ENCODE results near the gene CDK15. TPM values are rescaled to one million over a fixed set of nuclear protein-coding genes. Genes with fewer than 3 reads are reported as not detected.

Gene CDK15
- total and polyA plus RNA-seq, 9 of the 15 experiments (the other 6 are each of a cell fraction or from before 2014, with no cell fraction given): not detected

DNA sequence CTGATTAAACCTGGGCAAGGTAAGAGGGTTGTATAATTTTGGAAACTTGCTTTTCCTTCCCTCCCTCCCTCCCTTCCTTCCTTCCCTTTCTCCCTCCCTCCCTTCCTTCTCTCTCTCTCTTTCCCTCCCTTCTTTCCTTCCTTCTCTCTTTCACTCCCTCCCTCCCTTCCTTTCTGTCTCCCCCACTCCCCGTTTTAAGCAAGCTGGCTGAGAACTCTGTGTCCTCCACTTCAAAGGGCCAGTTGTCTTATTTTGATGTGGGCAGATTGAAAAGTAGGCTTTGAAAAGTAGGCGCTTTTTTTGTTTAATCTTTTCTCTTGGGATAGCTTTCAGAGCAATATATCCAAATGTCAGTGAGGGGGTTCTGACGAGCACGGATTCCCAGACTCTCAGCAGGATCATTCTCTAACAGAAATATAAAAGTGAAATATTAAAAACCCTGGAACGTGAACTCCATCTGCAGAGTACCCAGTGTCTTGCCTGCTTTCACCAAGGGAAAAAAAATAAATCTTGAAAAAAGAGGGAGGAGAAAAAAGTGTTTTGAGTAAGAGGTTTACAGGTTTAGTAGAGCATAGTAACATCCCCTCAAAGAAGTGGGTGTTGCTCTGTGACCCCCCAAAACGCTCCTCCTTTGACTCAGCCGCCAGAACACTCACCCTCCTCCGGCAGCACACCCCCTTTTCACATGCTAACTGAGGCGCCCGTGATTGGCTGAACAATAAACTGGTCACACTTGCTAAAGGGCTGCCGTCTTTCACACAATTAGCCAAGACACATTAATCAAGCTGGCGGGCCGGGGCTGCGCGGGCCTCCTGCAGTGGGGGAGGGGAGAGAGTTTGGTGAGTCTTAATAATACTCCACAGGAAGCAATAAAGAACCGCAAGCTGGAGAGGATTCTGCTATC, 52.2 kb downstream of the CDK15 start:
- no peak for ATAC-seq
- H3K79me2 ChIP-seq (ENCODE audit: control insufficient read depth, insufficient read depth, low read length): no peaks in the 10 kb centered on the region
- intact Hi-C loops (cut with micrococcal nuclease): loop anchor here (5.0 kb wide), 1 partner anchor 61 kb away; no protein-coding TSS in a partner anchor
- WGBS (ENCODE audit: insufficient coverage, low coverage, missing lambda C conversion rate): 1% methylated on average over 11 of the region's 16 CpGs
- BruUV-seq (replicated peaks): no TSS peak
- H2AFZ ChIP-seq (ENCODE audit: low read depth, low read length): no peak overlapping the region
- in situ Hi-C loops (cut with MboI): loop anchor here (10.0 kb wide), 1 partner anchor 326 kb away; no protein-coding TSS in a partner anchor
- H3K4me1 ChIP-seq (replicated peaks in 1 of 2; ENCODE audit: control insufficient read depth in 2 of 2, insufficient read depth in 2 of 2, low read length in 2 of 2): no peaks in the 10 kb centered on the region; a peak in 1 of 5 replicates
- peak in 1 of 4 experiments; percentile 16 for DNase-seq (ENCODE audit: extremely low read depth in 1 of 4, low spot score in 3 of 4)
- H3K4me2 ChIP-seq (ENCODE audit: insufficient read depth, low read length): no peak overlapping the region
- H3K27ac ChIP-seq (ENCODE audit: extremely low read depth, low read depth, low read length): no peak overlapping the region
- H3K9me1 ChIP-seq (ENCODE audit: control insufficient read depth, insufficient read depth, low read length): no peaks in the 10 kb centered on the region
- FAIRE-seq: no peak
- ChIA-PET CTCF (ENCODE audit: low intra/inter-chr PET ratio) (no interaction called here), POLR2A (interaction anchor here (0.6 kb wide), 1 partner anchor 44 kb away, joined by 3 read pairs; no protein-coding TSS in a partner anchor)
- no peak overlapping the region for H3K9ac ChIP-seq (ENCODE audit: insufficient read depth in 1 of 2, low read depth in 2 of 2, low read length in 2 of 2)
- no peak overlapping the region for H3K4me3 ChIP-seq
- no peaks in the 10 kb centered on the region for H4K20me1 ChIP-seq (replicated peaks; ENCODE audit: control insufficient read depth, insufficient read depth, low read length)
- H3K27me3 ChIP-seq (ENCODE audit: control insufficient read depth in 2 of 2, insufficient read depth in 2 of 2, low read length in 2 of 2): peaks cover 3 to 26% of the 10 kb centered on the region in 2 experiments; a peak in 4 of 5 replicates
- H3K9me3 ChIP-seq (replicated peaks; ENCODE audit: control insufficient read depth, insufficient read depth, low read depth, low read length): no peaks in the 10 kb centered on the region
- no peaks in the 10 kb centered on the region for H3K36me3 ChIP-seq (ENCODE audit: control insufficient read depth, insufficient read depth, low read length)
- TF ChIP-seq ETV1 (tag; conservative IDR thresholded peaks at IDR 0.05; ENCODE audit: low read depth) (peak; percentile 39; the same call in 1 of the 2 replicates), MEIS2 (IDR thresholded peaks at IDR 0.05; ENCODE audit: partially characterized antibody) (peak; percentile 74)
- TF ChIP-seq, protein P1, sequence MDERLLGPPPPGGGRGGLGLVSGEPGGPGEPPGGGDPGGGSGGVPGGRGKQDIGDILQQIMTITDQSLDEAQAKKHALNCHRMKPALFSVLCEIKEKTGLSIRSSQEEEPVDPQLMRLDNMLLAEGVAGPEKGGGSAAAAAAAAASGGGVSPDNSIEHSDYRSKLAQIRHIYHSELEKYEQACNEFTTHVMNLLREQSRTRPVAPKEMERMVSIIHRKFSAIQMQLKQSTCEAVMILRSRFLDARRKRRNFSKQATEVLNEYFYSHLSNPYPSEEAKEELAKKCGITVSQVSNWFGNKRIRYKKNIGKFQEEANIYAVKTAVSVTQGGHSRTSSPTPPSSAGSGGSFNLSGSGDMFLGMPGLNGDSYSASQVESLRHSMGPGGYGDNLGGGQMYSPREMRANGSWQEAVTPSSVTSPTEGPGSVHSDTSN (CRISPR knock-in tag; IDR thresholded peaks at IDR 0.05; ENCODE audit: low read depth): no peak
- TF ChIP-seq, protein P1 (tag; conservative IDR thresholded peaks at IDR 0.05; ENCODE audit: low read depth): peak; percentile 77
- TF ChIP-seq, protein P2, sequence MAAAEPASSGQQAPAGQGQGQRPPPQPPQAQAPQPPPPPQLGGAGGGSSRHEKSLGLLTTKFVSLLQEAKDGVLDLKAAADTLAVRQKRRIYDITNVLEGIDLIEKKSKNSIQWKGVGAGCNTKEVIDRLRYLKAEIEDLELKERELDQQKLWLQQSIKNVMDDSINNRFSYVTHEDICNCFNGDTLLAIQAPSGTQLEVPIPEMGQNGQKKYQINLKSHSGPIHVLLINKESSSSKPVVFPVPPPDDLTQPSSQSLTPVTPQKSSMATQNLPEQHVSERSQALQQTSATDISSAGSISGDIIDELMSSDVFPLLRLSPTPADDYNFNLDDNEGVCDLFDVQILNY (CRISPR knock-in tag; IDR thresholded peaks at IDR 0.05): no peak

All from K562 (cell line).